A549 (cell line): ENCODE data around the gene PLAAT1. TPM values are rescaled to one million over a fixed set of nuclear protein-coding genes. Genes with fewer than 3 reads are reported as not detected.

ENCODE experiments used
- polyA plus RNA-seq, 4 experiments: library from polyadenylated mRNA; depleted of rRNA in 3 of 4; stranded (reverse); fragments of >200 nt; fragmentation: RNase III in 1 of 4; extraction: RNeasy Plus Mini Kit Qiagen cat#74134 plus additional on column Dnase treatment in 1 of 4; gene quantifications; 2 replicates in 3 of 4; 3 replicates in 1 of 4; pipeline ENCODE4 v1.2.3, GENCODE V29; 2011 to 2017

Gene PLAAT1
- polyA plus RNA-seq, 2 of the 4 experiments (the other 2 are of a cell fraction): 0.12 TPM; not detected in 1

Other genes with a start within 250 kb of the PLAAT1 start
- not detected in 2 replicates for gene ATP13A5, start 137.5 kb downstream of the PLAAT1 start, polyA plus RNA-seq (2011; rRNA removed)
- gene ATP13A5, start 137.5 kb downstream of the PLAAT1 start, polyA plus RNA-seq (2017; fragmentation: RNase III; extraction: RNeasy Plus Mini Kit Qiagen cat#74134 plus additional on column Dnase treatment): not detected in 3 replicates